SK-N-SH (cell line): ENCODE data around the gene HCN1. TPM values are rescaled to one million over a fixed set of nuclear protein-coding genes. Genes with fewer than 3 reads are reported as not detected.

Source experiments
- CTCF ChIA-PET: fragments of 300-600, 350-600 bp; formaldehyde crosslinking; extraction: SDS; loops from one replicate; lab custom pipeline; 2021; lab: Yijun Ruan, JAX
- POLR2A ChIA-PET: fragments of 350-600 bp; sonication (Branson Sonifier 250); formaldehyde crosslinking; extraction: SDS; loops from one replicate; lab custom pipeline; 2020; ENCODE audit warnings: antibody characterized with exemption, inconsistent platforms; lab: Yijun Ruan, JAX
- DNase-seq: peaks from one replicate; pipeline ENCODE4 v3.0.0; 2012
- H2AFZ ChIP-seq: fragments of 200-600 bp; sonication (generic); 2 replicates; pipeline ENCODE4 v1.8.1; 2016; ENCODE audit warnings: antibody characterized with exemption, mild to moderate bottlenecking, low read depth
- H3F3A ChIP-seq: fragments of 200-600 bp; sonication (generic); replicated peaks from 2 replicates; pipeline ENCODE3; 2016; ENCODE audit warnings: antibody characterized with exemption, mild to moderate bottlenecking; ENCODE audit not compliant: insufficient read depth
- H3K27ac ChIP-seq, 2 experiments: fragments of 200-500 bp in 1 of 2; fragments of 200-600 bp in 1 of 2; sonication (Bioruptor generic) in 1 of 2; sonication (generic), shearing (Covaris generic) in 1 of 2; 2 replicates each; pipeline versions ENCODE4 v1.5.1 to v1.6.1; 2014 to 2016; ENCODE audit warnings: low read depth in 2 of 2, inconsistent platforms in 1 of 2, low read length in 1 of 2, mild to moderate bottlenecking in 1 of 2, mixed read lengths in 1 of 2
- H3K27me3 ChIP-seq: fragments of 200-600 bp; sonication (generic), shearing (Covaris generic); 2 replicates; pipeline ENCODE4 v1.6.1; 2016; ENCODE audit warnings: mixed run types; ENCODE audit not compliant: insufficient read depth
- H3K36me3 ChIP-seq, 2 experiments: fragments of 200-500 bp in 1 of 2; fragments of 200-600 bp in 1 of 2; sonication (Bioruptor generic) in 1 of 2; sonication (generic) in 1 of 2; replicated peaks in 1 of 2; 2 replicates each; pipeline versions ENCODE3 to v1.5.1; 2014 to 2016; ENCODE audit warnings: low read length in 1 of 2, mild to moderate bottlenecking in 1 of 2; ENCODE audit not compliant: insufficient read depth in 2 of 2, control insufficient read depth in 1 of 2
- H3K4me1 ChIP-seq, 2 experiments: fragments of 200-500 bp in 1 of 2; fragments of 200-600 bp in 1 of 2; sonication (Bioruptor generic) in 1 of 2; sonication (generic), shearing (Covaris generic) in 1 of 2; 2 replicates each; pipeline versions ENCODE4 v1.5.1 to v1.6.1; 2014 to 2016; ENCODE audit warnings: low read depth in 1 of 2, low read length in 1 of 2, mixed run types in 1 of 2; ENCODE audit not compliant: insufficient read depth in 2 of 2, control insufficient read depth in 1 of 2
- H3K4me2 ChIP-seq: fragments of 200-600 bp; sonication (generic), shearing (Covaris generic); 2 replicates; pipeline ENCODE4 v1.6.1; 2017; ENCODE audit warnings: mixed run types
- H3K4me3 ChIP-seq, 2 experiments: fragments of 200-500 bp in 1 of 2; fragments of 200-600 bp in 1 of 2; sonication (Bioruptor generic) in 1 of 2; sonication (generic), shearing (Covaris generic) in 1 of 2; 2 replicates each; pipeline versions ENCODE4 v1.5.1 to v1.8.1; 2014 to 2016; ENCODE audit warnings: low read depth in 2 of 2, inconsistent platforms in 1 of 2, low read length in 1 of 2, mild to moderate bottlenecking in 1 of 2, mixed read lengths in 1 of 2, moderate library complexity in 1 of 2
- H3K79me2 ChIP-seq: fragments of 200-600 bp; sonication (generic); 2 replicates; pipeline ENCODE4 v1.8.1; 2017; ENCODE audit warnings: mild to moderate bottlenecking; ENCODE audit not compliant: insufficient read depth
- H3K9ac ChIP-seq: fragments of 200-600 bp; sonication (generic); 2 replicates; pipeline ENCODE4 v1.6.1; 2017; ENCODE audit warnings: mixed run types
- H3K9me2 ChIP-seq: fragments of 200-600 bp; sonication (generic); 2 replicates; pipeline ENCODE4 v1.6.1; 2017; ENCODE audit warnings: mixed run types
- H3K9me3 ChIP-seq: fragments of 200-600 bp; sonication (generic); 2 replicates; pipeline ENCODE4 v1.6.1; 2017; ENCODE audit warnings: mixed run types, mild to moderate bottlenecking, moderate library complexity
- H4K20me1 ChIP-seq: fragments of 200-600 bp; sonication (generic); 2 replicates; pipeline ENCODE4 v1.6.1; 2017; ENCODE audit warnings: mild to moderate bottlenecking, mixed run types; ENCODE audit not compliant: insufficient read depth
- CHD2 ChIP-seq: fragments of 150-350 bp; IDR thresholded peaks from 2 replicates; pipeline ENCODE4 v1.6.1; 2018; ENCODE audit warnings: low read length; ENCODE audit not compliant: partially characterized antibody
- CTCF ChIP-seq: fragments of 200-600 bp; sonication (generic); IDR thresholded peaks from 2 replicates; pipeline ENCODE4 v1.6.1; 2017; ENCODE audit warnings: antibody characterized with exemption, mild to moderate bottlenecking, moderate library complexity
- EP300 ChIP-seq, 2 experiments: IDR thresholded peaks; 2 replicates each; pipeline versions ENCODE4 v1.4.0 to v1.6.1; 2012; ENCODE audit warnings: borderline replicate concordance in 1 of 2, low read depth in 1 of 2, low read length in 1 of 2
- GATA2 ChIP-seq: sonication (generic); formaldehyde crosslinking; IDR thresholded peaks from 2 replicates; pipeline ENCODE4 v1.5.0; 2020; ENCODE audit warnings: mild to moderate bottlenecking, missing genetic modification reagents
- IRF3 ChIP-seq: fragments of 150-350 bp; IDR thresholded peaks from 2 replicates; pipeline ENCODE4 v1.6.1; 2016; ENCODE audit warnings: mild to moderate bottlenecking, low read depth, low read length
- MAX ChIP-seq: IDR thresholded peaks from 2 replicates; pipeline ENCODE4 v1.4.0; 2012; ENCODE audit warnings: low read depth
- MEF2A ChIP-seq: IDR thresholded peaks from 2 replicates; pipeline ENCODE4 v1.4.0; 2012; ENCODE audit warnings: low read depth, borderline replicate concordance
- MXI1 ChIP-seq: IDR thresholded peaks from 2 replicates; pipeline ENCODE4 v1.6.1; 2012; ENCODE audit warnings: mild to moderate bottlenecking, low read depth, low read length, improper control_type of control experiment
- NFIC ChIP-seq: IDR thresholded peaks from 2 replicates; pipeline ENCODE4 v1.4.0; 2012; ENCODE audit warnings: borderline replicate concordance
- NRF1 ChIP-seq: IDR thresholded peaks from 2 replicates; pipeline ENCODE4 v1.6.1; 2012; ENCODE audit warnings: low read depth, mild to moderate bottlenecking, low read length
- PBX3 ChIP-seq: IDR thresholded peaks from 2 replicates; pipeline ENCODE4; 2012
- POLR2AphosphoS5 ChIP-seq: IDR thresholded peaks from 2 replicates; pipeline ENCODE4 v1.6.1; 2012; ENCODE audit warnings: low read depth, low read length
- RAD21 ChIP-seq: IDR thresholded peaks from 2 replicates; pipeline ENCODE4 v1.6.1; 2012; ENCODE audit warnings: mild to moderate bottlenecking, low read length
- RCOR1 ChIP-seq: fragments of 150-350 bp; IDR thresholded peaks from 2 replicates; pipeline ENCODE4 v1.6.1; 2017; ENCODE audit warnings: antibody characterized with exemption, low read length
- RFX5 ChIP-seq: IDR thresholded peaks from 2 replicates; pipeline ENCODE4 v1.6.1; 2012; ENCODE audit warnings: mild to moderate bottlenecking, improper control_type of control experiment, low read length
- SIN3A ChIP-seq: IDR thresholded peaks from 2 replicates; pipeline ENCODE4 v1.6.1; 2012; ENCODE audit warnings: low read depth, mild to moderate bottlenecking, low read length, moderate library complexity, borderline replicate concordance
- SMC3 ChIP-seq: IDR thresholded peaks from 2 replicates; pipeline ENCODE4 v1.6.1; 2012; ENCODE audit warnings: low read depth, low read length, improper control_type of control experiment
- TAF1 ChIP-seq: IDR thresholded peaks from 2 replicates; pipeline ENCODE4 v1.6.1; 2012; ENCODE audit warnings: low read depth, mild to moderate bottlenecking, low read length, moderate library complexity, borderline replicate concordance
- TCF12 ChIP-seq: IDR thresholded peaks from 2 replicates; pipeline ENCODE4 v1.4.0; 2012
- TEAD4 ChIP-seq: IDR thresholded peaks from 2 replicates; pipeline ENCODE4 v1.4.0; 2012; ENCODE audit warnings: mild to moderate bottlenecking, borderline replicate concordance; ENCODE audit not compliant: insufficient read depth
- WGBS: methylation state at CpG from one replicate; pipeline ENCODE4 v1.1.6; 2017; ENCODE audit warnings: low lambda C conversion rate; 5-methylcytosine and 5-hydroxymethylcytosine counted together
- polyA plus RNA-seq, 3 experiments: library from polyadenylated mRNA; depleted of rRNA; stranded (reverse); fragments of >200 nt; gene quantifications; 2 replicates each; pipeline ENCODE4 v1.2.3, GENCODE V29; 2012
- TF ChIP-seq, protein P1 (sequence below): IDR thresholded peaks from 2 replicates; pipeline ENCODE4 v1.6.1; 2012; ENCODE audit warnings: mild to moderate bottlenecking, low read depth, low read length, moderate library complexity

HCN1 gene
- polyA plus RNA-seq, 1 of the 3 experiments (the other 2 are of a cell fraction) = not detected

- CTCF ChIA-PET = interaction anchor here (1.1 to 2.0 kb wide), 9 partner anchors 11 to 665 kb away, joined by 3 to 14 read pairs (median 4); no protein-coding TSS in a partner anchor
These were observed 1.0 kb upstream of the HCN1 start for GRCh38 chr5:45697201-45697600.

DNA sequence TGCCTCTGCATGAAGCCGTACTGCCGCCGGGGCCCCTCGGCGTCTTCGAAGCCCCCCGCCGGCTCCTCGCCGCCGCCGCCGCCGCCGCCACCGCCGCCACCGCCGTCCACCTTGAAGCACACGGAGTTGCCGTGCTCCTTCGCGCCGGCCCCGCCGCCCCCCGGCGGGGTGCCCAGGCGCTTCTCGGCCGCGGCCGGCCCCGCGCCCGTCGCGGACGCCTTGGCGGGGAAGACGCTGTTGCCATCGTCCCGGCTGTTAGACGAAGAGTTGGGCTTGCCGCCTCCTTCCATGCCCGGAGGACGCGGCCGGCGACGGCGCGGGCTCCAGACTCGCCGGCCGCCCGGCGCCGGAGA lies 400 bp downstream of the HCN1 start:
- H3K9ac ChIP-seq = no peak overlapping the region
- H3K4me1 ChIP-seq = no peaks in the 10 kb centered on the region
- no peaks in the 10 kb centered on the region for H3K79me2 ChIP-seq
- ChIA-PET POLR2A (no interaction called here), CTCF (interaction anchor here (0.6 to 2.0 kb wide), 19 partner anchors 10 to 664 kb away, joined by 3 to 14 read pairs (median 4); no protein-coding TSS in a partner anchor)
- no peaks in the 10 kb centered on the region for H3K36me3 ChIP-seq
- DNase-seq = no peak
- 35% methylated on average over 17 of the region's 59 CpGs for WGBS
- H3K4me3 ChIP-seq = peak overlapping the region in 1 of 2 experiments; percentile 31; a peak in 2 of 4 replicates
- no peaks in the 10 kb centered on the region for H3K9me3 ChIP-seq
- H4K20me1 ChIP-seq = no peaks in the 10 kb centered on the region
- no peaks in the 10 kb centered on the region for H3F3A ChIP-seq
- no peak overlapping the region for H3K4me2 ChIP-seq
- H2AFZ ChIP-seq = no peak overlapping the region
- H3K9me2 ChIP-seq = no peaks in the 10 kb centered on the region
- no peak overlapping the region for H3K27ac ChIP-seq
- H3K27me3 ChIP-seq = peaks cover 9% of the 10 kb centered on the region; the same call in 1 of the 2 replicates
- TF ChIP-seq MXI1 (no peak), MAX (no peak), CHD2 (no peak), TAF1 (no peak), IRF3 (no peak), CTCF (no peak), SMC3 (no peak), RAD21 (no peak), RCOR1 (no peak), NRF1 (no peak), PBX3 (no peak), POLR2AphosphoS5 (no peak), TEAD4 (no peak), TCF12 (no peak), GATA2 (CRISPR knock-in tag) (no peak), RFX5 (no peak), MEF2A (no peak)

More at GRCh38 chr5:45697201-45697600, 1.0 kb upstream of the HCN1 start:
- Histone ChIP-seq H3K27ac (no peak overlapping the region), H3K4me1 (no peaks in the 10 kb centered on the region), H3K4me3 (no peak overlapping the region), H3K9me2 (no peaks in the 10 kb centered on the region), H2AFZ (no peak overlapping the region), H4K20me1 (no peaks in the 10 kb centered on the region), H3K27me3 (peaks cover 9% of the 10 kb centered on the region; the same call in 1 of the 2 replicates), H3K79me2 (no peaks in the 10 kb centered on the region), H3F3A (no peaks in the 10 kb centered on the region), H3K9ac (no peak overlapping the region), H3K9me3 (no peaks in the 10 kb centered on the region), H3K36me3 (no peaks in the 10 kb centered on the region), H3K4me2 (no peak overlapping the region)
- DNase-seq = no peak
- no peak for TF ChIP-seq EP300 (IDR thresholded peaks at IDR 0.05; ENCODE audit: borderline replicate concordance in 1 of 2, low read depth in 1 of 2, low read length in 1 of 2)
- TF ChIP-seq MXI1 = no peak
- TF ChIP-seq SIN3A = no peak
- no peak for TF ChIP-seq NFIC
- TF ChIP-seq, protein P1, sequence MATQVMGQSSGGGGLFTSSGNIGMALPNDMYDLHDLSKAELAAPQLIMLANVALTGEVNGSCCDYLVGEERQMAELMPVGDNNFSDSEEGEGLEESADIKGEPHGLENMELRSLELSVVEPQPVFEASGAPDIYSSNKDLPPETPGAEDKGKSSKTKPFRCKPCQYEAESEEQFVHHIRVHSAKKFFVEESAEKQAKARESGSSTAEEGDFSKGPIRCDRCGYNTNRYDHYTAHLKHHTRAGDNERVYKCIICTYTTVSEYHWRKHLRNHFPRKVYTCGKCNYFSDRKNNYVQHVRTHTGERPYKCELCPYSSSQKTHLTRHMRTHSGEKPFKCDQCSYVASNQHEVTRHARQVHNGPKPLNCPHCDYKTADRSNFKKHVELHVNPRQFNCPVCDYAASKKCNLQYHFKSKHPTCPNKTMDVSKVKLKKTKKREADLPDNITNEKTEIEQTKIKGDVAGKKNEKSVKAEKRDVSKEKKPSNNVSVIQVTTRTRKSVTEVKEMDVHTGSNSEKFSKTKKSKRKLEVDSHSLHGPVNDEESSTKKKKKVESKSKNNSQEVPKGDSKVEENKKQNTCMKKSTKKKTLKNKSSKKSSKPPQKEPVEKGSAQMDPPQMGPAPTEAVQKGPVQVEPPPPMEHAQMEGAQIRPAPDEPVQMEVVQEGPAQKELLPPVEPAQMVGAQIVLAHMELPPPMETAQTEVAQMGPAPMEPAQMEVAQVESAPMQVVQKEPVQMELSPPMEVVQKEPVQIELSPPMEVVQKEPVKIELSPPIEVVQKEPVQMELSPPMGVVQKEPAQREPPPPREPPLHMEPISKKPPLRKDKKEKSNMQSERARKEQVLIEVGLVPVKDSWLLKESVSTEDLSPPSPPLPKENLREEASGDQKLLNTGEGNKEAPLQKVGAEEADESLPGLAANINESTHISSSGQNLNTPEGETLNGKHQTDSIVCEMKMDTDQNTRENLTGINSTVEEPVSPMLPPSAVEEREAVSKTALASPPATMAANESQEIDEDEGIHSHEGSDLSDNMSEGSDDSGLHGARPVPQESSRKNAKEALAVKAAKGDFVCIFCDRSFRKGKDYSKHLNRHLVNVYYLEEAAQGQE = no peak
- POLR2A ChIA-PET = no interaction called here
- WGBS = 11% methylated on average over 6 of the region's 6 CpGs
